GM19452 (cell line): ENCODE measurements around the gene BRD4.

Source experiments
- ATAC-seq: cut with Tn5 transposase; IDR thresholded peaks from one replicate; pipeline ENCODE4 v1.9.1; 2021; ENCODE audit not compliant: unreplicated experiment

Gene BRD4

GRCh38 chr19:15250640-15250993 is 81.7 kb downstream of the BRD4 start:
- ATAC-seq = no peak

- no peak for ATAC-seq
Measured at GRCh38 chr19:15249972-15250639, 82.2 kb downstream of the BRD4 start.

GRCh38 chr19:15249528-15249874 is 82.8 kb downstream of the BRD4 start:
- ATAC-seq = no peak

- no peak for ATAC-seq
Measured at GRCh38 chr19:15248648-15249527, 83.5 kb downstream of the BRD4 start.

GRCh38 chr19:15248106-15248505 is 84.2 kb downstream of the BRD4 start:
- ATAC-seq = no peak

- ATAC-seq = no peak
Measured at GRCh38 chr19:15247107-15248014, 85.0 kb downstream of the BRD4 start.

- no peak for ATAC-seq
Measured at GRCh38 chr19:15246198-15246481, 86.2 kb downstream of the BRD4 start.

- no peak for ATAC-seq
Measured at GRCh38 chr19:15245370-15246197, 86.8 kb downstream of the BRD4 start.

GRCh38 chr19:15244808-15245207 is 87.5 kb downstream of the BRD4 start:
- ATAC-seq = no peak

GRCh38 chr19:15244106-15244803 is 88.1 kb downstream of the BRD4 start:
- no peak for ATAC-seq

GRCh38 chr19:15243236-15243957 is 88.9 kb downstream of the BRD4 start:
- ATAC-seq = no peak

- no peak for ATAC-seq
Measured at GRCh38 chr19:15241259-15241910, 91.0 kb downstream of the BRD4 start.

GRCh38 chr19:15240515-15240914 is 91.8 kb downstream of the BRD4 start:
- ATAC-seq = no peak

- ATAC-seq = no peak
Measured at GRCh38 chr19:15239337-15239949, 92.9 kb downstream of the BRD4 start.

- ATAC-seq = no peak
Measured at GRCh38 chr19:15238639-15239155, 93.6 kb downstream of the BRD4 start.

GRCh38 chr19:15237759-15238638 is 94.3 kb downstream of the BRD4 start:
- no peak for ATAC-seq

- ATAC-seq = no peak
Measured at GRCh38 chr19:15236886-15237285, 95.5 kb downstream of the BRD4 start.
